Fibroblast of upper back skin (primary cell): ENCODE data around the gene PLEKHM3.

Experiments used
- DNase-seq: peaks from one replicate; pipeline ENCODE4 v3.0.0-alpha.2; 2013

PLEKHM3 gene

GRCh38 chr2:208025037-208025813 lies at the start of gene PLEKHM3:
TSS of gene PLEKHM3 (minus strand) at chr2:208025527. CDS start at chr2:208001639, 23,888 bp downstream.
- peak; percentile 80 for DNase-seq

GRCh38 chr2:208074610-208075356 lies 49.5 kb upstream of the PLEKHM3 start:
- DNase-seq = no peak

GRCh38 chr2:208072250-208072892 lies 47.0 kb upstream of the PLEKHM3 start:
- DNase-seq = peak; percentile 59

- DNase-seq = no peak
Measured at GRCh38 chr2:208069186-208069585, 43.9 kb upstream of the PLEKHM3 start.

GRCh38 chr2:208066016-208066415 lies 40.7 kb upstream of the PLEKHM3 start:
- no peak for DNase-seq

GRCh38 chr2:208065476-208065875 lies 40.1 kb upstream of the PLEKHM3 start:
- no peak for DNase-seq

GRCh38 chr2:208064220-208064961 lies 39.1 kb upstream of the PLEKHM3 start:
- peak; percentile 93 for DNase-seq

GRCh38 chr2:208062961-208063360 lies 37.6 kb upstream of the PLEKHM3 start:
- no peak for DNase-seq

GRCh38 chr2:208062113-208062512 lies 36.8 kb upstream of the PLEKHM3 start:
- DNase-seq = no peak

GRCh38 chr2:208057108-208057507 lies 31.8 kb upstream of the PLEKHM3 start:
- no peak for DNase-seq

GRCh38 chr2:208049441-208049840 lies 24.1 kb upstream of the PLEKHM3 start:
- DNase-seq = peak; percentile 47

GRCh38 chr2:208049006-208049405 lies 23.7 kb upstream of the PLEKHM3 start:
- no peak for DNase-seq

- no peak for DNase-seq
Measured at GRCh38 chr2:208047840-208048239, 22.5 kb upstream of the PLEKHM3 start.

- DNase-seq = peak; percentile 54
Measured at GRCh38 chr2:208046686-208047085, 21.4 kb upstream of the PLEKHM3 start.

- no peak for DNase-seq
Measured at GRCh38 chr2:208042450-208042849, 17.1 kb upstream of the PLEKHM3 start.

- DNase-seq = peak; percentile 46
Measured at GRCh38 chr2:208042041-208042440, 16.7 kb upstream of the PLEKHM3 start.

- peak; percentile 73 for DNase-seq
Measured at GRCh38 chr2:208040199-208041171, 15.2 kb upstream of the PLEKHM3 start.

GRCh38 chr2:208039376-208040110 lies 14.2 kb upstream of the PLEKHM3 start:
- no peak for DNase-seq

- no peak for DNase-seq
Measured at GRCh38 chr2:208037564-208038487, 12.5 kb upstream of the PLEKHM3 start.

GRCh38 chr2:208036357-208036756 lies 11.0 kb upstream of the PLEKHM3 start:
- no peak for DNase-seq
